Cerebellar nuclear complex (tissue), 1 donor: Measurements from ENCODE around the gene CHRM1.
"Not testable (repeated sequence)": the region's sequence is repeated elsewhere in the genome, so short reads cannot be mapped to it uniquely, and the experiment has no call there.

Experiments used
- DNase-seq, 2 experiments: peaks; one replicate each; lab custom pipeline; 2025; lab: John Stamatoyannopoulos, UW

Gene CHRM1

DNA sequence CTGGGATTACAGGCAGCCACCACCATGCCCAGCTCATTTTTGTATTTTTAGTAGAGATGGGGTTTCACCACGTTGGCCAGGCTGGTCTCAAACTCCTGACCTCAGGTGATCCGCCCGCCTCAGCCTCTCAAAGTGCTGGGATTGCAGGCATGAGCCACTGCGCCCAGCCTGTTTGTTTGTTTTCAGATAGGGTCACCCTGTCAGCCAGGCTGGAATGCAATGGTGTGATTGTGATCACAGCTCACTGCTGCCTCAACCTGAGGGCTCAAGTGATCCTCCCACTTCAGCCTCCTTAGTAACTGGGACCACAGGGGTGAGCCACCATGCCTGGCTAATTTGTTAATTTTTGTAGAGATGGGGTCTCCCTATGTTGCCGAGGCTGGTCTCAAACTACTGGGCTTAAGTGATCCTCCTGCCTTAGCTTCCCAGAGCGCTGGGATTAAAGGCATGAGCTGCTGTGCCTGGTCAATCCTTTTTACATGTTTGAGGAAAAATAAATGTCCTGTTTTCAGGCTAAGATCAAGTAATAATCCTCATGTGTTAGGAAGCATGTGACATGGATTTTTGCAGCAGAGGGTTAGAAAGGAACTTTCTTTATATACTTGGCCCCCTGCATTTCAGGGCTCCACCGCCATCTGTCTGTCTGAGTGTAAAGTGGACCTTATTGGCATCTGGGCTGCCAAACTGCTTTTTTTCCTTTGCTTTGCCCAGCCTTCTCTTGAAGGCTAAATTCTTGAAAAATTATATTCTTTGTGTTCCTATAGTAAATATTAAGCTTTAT, 45.3 kb downstream of the CHRM1 start:
- DNase-seq: no peak

DNA sequence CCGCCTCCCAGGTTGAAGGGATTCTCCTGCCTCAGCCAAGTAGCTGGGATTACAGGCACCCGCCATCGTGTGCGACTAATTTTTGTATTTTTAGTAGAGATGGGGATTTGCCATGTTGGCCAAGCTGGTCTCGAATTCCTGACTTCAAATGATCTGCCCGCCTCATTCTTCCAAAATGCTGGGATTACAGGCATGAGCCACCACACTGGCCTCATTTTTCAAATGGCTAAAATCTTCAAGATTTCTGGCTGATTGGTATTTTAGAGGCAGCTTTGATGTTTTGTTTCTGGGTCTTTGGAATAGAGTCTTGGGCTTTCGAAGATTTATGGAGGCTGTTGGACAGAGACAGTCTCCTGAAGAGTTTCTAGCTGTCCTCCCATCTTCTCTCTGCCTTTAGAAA, 46.3 kb downstream of the CHRM1 start:
- DNase-seq: no peak

DNA sequence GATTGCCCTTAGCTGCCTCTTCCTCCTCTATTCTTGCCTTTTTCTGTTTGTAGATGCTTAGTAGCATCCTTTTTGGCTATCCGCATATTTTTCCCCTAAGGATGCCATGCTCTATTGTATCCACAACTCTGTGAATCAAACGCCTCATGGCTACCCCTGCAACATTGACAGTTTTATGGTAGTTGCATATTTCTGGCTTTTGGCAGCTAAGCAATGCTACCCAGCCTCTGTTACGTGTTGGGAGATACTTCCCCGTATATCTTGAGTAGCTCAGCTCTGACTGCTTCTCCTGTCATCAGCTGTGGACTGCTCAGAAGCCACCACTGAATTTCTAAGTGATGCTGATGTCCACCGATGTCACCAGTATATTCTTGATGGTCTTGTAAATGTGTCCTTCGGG, 55.5 kb downstream of the CHRM1 start:
- no peak for DNase-seq

DNA sequence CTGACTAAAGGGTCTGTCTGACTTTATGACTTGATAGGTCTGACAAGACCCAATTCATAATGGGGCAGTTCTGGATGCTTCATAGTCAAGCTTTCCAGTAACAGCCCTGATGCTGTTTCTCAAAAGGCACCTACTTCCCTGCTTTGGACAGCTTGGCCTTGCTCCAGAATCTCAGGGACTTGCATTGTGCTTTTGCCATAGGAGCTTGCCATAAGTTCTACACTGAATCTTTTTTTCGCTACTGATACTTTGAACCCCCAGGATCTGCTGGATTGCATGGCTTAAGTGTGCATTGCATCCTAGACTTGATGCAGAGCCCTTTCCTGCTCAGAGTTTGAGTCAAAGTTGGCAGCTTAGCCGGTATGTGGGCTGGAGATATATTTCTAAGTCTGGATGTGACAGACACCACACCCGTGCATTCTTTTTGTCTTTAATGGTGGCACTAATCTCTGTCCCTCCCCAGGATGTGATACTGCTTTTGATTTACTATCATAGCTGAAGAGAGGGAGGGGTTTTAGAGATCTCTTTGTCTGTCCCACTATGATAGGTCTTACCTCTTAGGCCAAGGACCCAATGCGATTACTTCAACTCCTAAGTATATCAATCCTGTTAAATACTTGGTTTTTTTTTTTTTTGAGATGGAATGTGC, 57.4 kb downstream of the CHRM1 start:
- no peak for DNase-seq

DNA sequence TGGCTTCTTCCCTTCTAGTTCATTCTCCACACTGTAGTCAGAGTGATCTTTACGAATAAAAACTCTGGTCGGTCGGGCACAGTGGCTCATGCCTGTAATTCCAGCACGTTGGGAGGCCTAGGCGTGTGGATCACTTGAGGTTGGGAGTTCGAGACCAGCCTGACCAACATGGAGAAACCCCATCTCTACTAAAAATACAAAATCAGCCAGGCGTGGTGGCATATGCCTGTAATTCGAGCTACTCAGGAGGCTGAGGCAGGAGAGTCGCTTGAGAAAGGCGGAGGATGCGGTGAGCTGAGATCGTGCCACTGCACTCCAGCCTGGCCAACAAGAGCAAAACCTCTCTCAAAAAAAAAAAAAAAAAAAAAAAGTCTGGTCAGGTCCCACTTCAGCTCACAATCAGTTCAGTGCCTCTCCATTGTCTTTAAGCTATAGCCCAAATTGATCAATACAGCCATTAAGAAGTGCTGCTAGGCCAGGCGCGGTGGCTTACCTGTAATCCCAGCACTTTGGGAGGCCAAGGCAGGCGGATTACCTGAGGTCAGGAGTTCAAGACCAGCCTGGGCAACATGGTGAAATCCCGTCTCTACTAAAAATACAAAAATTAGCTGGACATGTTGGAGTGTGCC, 59.5 kb downstream of the CHRM1 start:
- not testable (repeated sequence) for DNase-seq

DNA sequence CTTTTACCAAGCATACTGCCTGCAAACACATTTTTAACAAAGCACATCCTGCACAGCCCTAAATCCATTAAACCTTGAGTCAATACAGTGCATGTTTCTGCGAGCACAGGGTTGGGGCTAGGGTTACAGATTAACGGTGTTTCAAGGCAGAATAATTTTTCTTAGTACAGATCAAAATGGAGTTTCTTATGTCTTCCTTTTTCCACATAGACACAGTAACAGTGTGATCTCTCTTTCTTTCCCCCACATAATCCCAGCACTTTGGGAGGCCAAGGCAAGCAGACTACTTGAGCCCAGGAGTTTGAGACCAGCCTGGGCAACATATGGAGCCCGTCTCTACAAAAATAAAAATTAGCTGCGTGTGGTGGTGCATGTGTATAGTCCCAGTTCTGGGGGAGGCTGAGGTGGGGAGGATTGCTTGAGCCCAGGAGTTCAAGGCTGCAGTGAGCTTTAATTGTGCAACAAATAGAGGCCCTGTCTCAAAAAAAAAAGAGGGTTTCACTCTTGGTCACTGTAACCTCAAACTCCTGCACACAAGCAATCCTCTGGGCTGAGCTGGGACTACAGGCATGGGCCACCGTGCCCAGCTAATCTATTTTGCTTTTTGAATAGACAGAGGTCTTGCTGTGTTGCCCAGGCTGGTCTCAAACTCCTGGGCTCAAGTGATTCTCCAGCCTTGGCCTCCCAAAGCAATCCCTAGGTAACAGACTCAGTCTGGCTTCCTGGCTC, 60.2 kb downstream of the CHRM1 start:
- DNase-seq: no peak

DNA sequence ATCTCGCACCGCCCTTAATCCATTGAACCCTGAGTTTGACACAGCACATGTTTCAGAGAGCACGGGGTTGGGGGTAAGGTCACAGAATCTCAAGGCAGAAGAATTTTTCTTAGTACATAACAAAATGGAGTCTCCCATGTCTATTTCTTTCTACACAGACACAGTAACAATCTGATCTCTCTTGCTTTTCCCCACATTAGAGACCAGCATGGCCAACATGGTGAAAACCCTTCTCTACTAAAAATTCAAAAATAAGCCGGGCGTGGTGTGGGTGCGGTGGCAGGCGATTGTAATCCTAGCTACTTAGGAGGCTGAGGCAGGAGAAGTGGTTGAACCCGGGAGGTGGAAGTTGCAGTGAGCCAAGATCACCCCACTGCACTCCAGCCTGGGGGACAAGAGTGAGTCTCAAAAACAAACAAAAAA, 61.9 kb downstream of the CHRM1 start:
- not testable (repeated sequence) for DNase-seq
